Measurements from ENCODE around the gene OR10H1.
"Not testable (repeated sequence)": the region's sequence is repeated elsewhere in the genome, so short reads cannot be mapped to it uniquely, and the experiment has no call there.

The OR10H1 gene

GRCh38 chr19:15828121-15828610 is 12.7 kb upstream of the OR10H1 start:
- FAIRE-seq = no peak

DNA sequence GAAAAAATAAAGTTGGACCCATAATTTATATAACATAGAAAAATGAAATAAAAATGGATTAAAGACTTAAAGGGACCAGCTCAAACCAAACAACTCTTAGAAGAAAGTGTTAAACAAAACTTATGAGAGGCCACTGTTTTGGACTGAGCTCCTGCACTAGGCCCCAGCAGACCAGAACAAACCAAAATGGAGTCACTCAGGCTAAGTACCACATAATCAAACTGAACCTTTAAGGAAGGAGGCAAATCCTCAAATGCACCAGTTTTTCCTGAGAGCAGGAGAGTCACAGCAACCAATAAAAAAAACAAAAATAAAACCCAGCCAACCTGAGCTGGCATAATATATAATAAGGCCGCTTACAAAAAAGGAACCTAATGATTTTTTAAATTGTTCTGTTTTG is 10.3 kb upstream of the OR10H1 start:
- no peak for FAIRE-seq

GRCh38 chr19:15820646-15821045 is 5.2 kb upstream of the OR10H1 start:
- no peak for FAIRE-seq

- FAIRE-seq = no peak
These were observed 1.5 kb downstream of the OR10H1 start for GRCh38 chr19:15813916-15814315.

DNA sequence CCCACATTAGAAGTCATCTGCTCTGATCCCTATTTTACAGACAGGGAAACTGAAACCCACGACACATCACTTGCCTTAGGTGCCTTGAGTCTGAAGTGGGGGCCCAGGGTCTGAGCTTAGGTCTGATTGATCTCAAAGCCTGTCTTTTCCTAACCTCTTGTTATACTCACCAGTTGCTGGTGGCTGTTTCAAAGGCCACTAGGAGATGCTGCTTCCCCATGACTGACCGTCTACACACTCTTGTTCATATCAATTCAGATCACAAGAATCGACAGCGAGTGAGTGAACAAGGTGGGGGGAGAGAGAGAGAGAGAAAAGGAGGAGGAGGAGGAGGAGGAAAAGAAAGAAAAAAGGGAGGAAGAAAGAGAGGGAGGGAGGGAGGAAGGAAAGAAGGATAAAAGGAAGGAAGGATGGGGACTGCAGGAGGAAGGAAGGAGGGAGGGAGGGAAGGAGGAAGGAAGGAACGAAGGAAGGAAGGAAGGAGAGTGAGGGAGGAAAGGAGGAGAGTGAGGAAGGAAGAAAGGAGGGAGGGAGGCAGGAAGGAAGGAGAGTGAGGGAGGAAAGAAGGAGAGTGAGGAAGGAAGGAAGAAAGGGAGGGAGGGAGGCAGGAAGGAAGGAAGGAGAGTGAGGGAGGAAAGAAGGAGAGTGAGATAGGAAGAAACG is 3.3 kb downstream of the OR10H1 start:
- no peak for FAIRE-seq

DNA sequence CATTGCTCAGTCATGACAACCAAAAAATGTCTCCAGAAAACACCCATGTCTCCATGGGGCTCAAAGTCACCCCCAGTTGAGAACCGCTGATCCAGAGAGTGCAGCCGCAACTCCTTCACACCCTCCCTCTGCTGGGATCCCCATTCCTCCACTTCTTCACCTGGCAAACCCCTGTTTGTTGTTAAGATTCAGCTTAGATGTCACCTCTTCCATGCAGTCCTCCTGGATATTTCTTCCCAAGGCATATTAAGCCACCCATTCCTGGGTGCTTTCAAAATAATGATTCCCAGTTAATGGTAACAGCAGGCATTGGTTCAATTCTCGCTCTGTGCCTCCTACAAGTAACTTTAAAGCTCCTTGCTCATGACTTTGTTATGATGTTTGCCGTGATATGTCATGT is 4.0 kb downstream of the OR10H1 start:
- no peak for FAIRE-seq

DNA sequence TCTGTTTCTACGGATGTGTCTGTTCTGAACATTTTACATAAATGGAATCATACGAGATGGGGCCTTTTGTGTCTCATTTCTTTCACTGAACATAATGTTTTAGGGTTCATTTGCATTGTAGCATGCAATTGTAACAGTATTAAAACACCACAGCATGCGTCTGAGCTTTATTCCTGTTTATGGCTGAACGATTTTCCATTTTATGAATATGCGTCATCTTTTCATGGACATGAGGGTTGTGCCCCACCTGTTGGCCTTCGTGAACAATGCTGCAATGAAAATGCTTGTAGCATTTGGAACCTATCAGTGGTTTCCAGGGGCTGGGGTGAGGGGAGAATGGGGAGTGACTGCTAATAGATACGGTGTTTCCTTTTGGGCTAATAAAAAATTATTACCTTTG is 5.1 kb downstream of the OR10H1 start:
- FAIRE-seq = no peak

- FAIRE-seq = not testable (repeated sequence)
These were observed 21.2 kb downstream of the OR10H1 start for GRCh38 chr19:15794279-15794678.

DNA sequence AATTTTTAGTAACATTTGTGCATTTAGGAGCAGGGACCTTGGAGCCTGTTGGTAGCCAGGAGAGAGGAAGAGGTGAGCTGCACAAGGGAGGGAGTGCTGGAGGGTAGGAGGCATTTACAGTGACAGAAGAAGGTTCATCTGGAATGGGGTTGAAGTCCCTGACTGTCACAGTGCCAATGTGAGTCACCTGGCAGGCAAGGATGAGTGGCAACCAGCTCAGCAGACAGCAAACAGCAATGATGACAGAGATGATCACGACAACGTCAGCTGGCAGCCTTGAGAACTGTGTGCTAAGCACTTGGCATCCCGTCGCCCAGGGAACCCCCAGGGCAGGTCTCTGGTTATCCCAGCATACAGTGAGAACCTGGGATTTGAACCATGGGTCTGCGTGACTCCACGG is 25.4 kb downstream of the OR10H1 start:
- no peak for FAIRE-seq

GRCh38 chr19:15788594-15789270 is 26.7 kb downstream of the OR10H1 start:
- no peak for FAIRE-seq

DNA sequence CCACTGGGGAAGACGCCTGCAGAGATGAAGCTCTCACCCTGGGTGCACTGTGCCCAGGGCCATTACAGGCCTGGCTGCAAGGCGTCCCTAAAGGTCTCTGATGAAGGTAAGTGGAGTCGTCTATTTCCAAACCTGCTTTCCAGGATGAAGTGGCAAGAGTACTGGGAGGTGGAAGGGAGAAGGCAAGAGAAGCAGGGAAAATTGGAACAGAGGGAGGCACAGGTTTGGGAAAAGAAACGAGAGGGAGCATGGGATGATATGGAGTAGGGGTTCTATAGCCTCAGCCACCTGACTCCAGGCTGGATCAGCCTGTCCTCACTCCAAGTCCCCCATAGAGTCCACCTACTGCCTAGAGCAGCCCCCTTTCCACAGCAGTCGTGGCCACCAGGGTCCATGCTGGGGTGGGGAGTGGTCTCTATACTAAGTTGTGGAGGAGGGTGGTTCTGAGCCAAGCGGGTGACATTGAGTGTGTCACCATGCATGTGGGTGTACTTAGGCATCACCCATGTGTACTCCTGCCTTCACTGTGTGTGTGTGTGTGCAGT is 27.8 kb downstream of the OR10H1 start, which contains the start of gene OR10H5:
TSS of gene OR10H5 (plus strand) at position 51 of the 545 bp plus-strand sequence. CDS start 6,388 bp downstream, outside the sequence.
- no peak for FAIRE-seq

DNA sequence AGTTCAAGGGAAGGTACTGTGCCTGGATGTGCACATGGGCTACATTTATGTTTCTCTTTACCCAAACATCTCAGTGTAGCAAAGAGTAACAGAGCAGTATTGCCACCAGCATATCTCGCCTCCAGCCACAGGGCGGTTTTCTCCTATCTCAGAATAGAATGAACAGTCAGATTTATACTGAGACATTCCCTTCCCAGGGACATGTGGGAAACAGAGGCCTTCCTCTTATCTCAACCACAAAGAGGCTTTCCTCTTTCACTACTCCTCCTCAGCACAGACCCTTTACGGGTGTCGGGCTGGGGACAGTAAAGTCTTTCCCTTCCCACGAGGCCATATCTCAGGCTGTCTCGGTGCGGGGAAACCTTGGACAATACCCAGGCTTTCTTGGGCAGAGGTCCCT is 32.6 kb downstream of the OR10H1 start:
- FAIRE-seq = not testable (repeated sequence)

GRCh38 chr19:15782211-15782610 is 33.3 kb downstream of the OR10H1 start:
- FAIRE-seq = no peak

GRCh38 chr19:15781661-15782060 is 33.8 kb downstream of the OR10H1 start:
- no peak for FAIRE-seq

DNA sequence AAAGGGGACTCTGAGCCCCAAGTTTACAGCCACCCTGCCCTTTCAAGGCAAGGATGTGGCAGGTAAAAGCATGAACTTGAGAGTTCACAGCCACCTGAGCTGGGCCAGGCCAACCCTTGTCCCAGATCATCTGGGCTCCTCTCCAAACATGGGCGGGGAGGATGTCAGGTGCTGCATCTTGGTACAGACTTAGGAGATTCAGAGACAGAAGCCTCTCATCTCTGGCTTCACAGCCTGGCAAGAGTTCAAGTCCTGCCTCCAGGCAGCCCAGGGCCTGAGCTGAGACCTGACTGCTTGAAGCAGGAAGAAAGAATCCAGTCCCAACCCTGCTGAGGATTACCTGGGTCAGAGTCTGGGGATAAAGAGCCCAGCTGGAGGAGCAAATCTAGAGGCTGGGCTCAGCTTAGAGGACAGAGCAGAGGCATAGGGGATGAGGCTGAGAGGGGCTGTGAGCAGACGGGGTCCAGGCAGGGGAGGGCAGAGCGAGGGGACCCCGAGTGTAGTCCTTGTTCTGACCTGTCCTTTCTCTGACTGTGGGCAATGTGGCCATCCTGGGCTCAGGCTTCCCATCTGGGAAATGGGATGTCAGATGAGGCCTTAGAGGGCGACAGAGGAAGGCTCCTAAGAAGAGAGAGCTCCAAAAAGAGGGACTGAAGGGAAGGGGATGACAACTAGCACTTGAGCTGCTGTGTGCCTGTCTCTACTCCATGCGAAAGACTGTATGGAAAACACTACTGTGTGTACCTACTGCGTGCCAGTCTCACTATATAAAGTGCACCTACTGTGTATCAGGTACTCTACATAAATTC is 34.6 kb downstream of the OR10H1 start:
- no peak for FAIRE-seq

DNA sequence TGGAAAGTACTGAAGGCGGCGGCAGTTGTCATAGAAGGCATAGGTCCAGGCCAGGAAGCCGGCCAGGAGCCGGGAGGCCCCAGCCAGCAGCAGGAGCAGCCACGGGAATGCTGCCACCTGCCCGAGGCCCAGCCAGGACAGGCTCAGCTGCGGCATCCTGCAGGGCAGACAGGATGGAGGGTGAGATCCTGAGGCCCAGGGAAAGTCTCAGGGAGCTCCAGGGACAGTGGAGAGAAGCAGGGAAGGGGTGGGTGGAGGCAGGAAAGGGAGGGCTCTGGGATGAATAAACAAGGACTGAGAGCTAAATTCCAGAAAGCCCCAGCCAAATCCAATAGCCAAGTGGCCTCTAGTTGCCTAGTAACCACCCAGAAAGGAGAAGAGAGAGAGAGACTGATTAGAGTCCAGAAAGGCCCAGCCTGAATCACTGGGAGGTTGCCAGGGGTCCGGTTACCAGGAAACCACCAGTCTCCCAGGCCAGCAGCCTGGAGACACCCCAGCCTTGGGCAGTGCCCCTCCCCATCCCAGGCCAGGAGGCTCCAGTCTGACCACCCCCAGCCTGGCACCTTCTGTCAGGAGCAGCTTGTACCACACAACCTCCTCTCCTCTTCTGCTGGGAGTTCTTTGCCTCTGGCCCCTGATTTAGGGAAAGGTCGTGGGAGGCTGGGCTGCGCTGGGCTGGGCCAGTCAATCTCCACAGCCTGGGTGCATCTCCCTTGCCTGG is 35.5 kb downstream of the OR10H1 start:
- no peak for FAIRE-seq

- FAIRE-seq = no peak
These were observed 38.2 kb downstream of the OR10H1 start for GRCh38 chr19:15776991-15777970.

DNA sequence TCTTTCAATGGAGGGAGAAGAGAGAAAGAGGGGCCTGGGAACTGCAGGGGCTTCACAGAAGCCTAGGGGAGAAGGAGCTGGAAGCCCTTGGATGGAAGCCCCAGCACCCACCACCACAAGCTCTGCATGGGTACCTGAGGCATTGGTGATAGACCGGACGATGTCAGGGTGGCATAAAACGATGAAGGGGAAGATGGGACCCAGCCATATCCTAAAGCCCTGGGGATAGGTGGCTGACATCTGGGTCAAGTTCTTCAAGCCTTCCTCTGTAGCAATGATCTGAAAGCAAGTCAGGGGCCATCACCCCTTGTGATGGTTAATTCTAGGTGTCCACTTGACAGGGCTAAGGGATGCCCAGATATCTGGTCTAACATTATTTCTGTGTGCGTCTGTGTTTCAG is 39.2 kb downstream of the OR10H1 start:
- no peak for FAIRE-seq

- FAIRE-seq = no peak
These were observed 40.2 kb downstream of the OR10H1 start for GRCh38 chr19:15775249-15775648.

DNA sequence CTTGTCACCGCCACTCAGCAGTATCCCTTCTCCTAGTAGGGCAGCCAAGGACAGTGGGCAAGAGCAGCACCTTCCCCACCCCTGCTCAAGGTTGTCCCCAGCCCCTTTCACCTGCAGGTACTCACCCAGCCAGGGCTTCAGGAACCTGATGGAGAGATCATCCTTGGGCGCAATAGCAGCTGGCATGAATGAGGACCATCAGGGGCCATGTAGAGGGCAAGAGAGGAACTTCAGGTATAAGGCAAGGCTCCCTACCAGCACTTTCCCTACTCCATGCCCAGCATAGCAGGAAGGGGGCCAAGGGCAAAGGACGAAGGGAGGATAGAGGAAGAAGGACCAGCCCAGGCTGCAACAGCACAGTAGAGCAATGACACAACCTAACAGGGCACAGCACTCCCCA is 41.3 kb downstream of the OR10H1 start:
- FAIRE-seq = not testable (repeated sequence)

- no peak for FAIRE-seq
These were observed 45.9 kb downstream of the OR10H1 start for GRCh38 chr19:15769586-15769985.

Measured in G401.6 (cell line).